HCT116 (cell line): ENCODE results near the gene SLC6A6. TPM values are rescaled to one million over a fixed set of nuclear protein-coding genes. Genes with fewer than 3 reads are reported as not detected.

Experiments
- ATAC-seq: fragments of 200-7000 bp; cut with Tn5 transposase; 2 replicates; pipeline ENCODE4 v1.9.1; 2020; ENCODE audit warnings: mild to moderate bottlenecking, moderate library complexity
- BruUV-seq: library from RNA; stranded (reverse); fragments of 400-500 nt; replicated peaks from 2 replicates; lab custom pipeline; 2021; lab: Mats Ljungman, UMichigan
- CTCF ChIA-PET: fragments of 300-600 bp; sonication (Branson Sonifier 250); formaldehyde crosslinking; loops from one replicate; lab custom pipeline; 2021; ENCODE audit warnings: antibody characterized with exemption; lab: Charles Lee
- POLR2A ChIA-PET: fragments of 300-600, 350-600 bp; sonication (Branson Sonifier 250); formaldehyde crosslinking; loops from one replicate; lab custom pipeline; 2021; ENCODE audit warnings: antibody characterized with exemption; lab: Charles Lee
- RAD21 ChIA-PET, 2 experiments: fragments of 300-600 bp; sonication (Branson Sonifier 250); formaldehyde crosslinking; loops; one replicate each; lab custom pipeline; 2023; ENCODE audit warnings: low total read pairs in 2 of 2; ENCODE audit not compliant: uncharacterized antibody in 2 of 2, unreplicated experiment in 2 of 2, low non-redundant PET in 1 of 2; lab: Charles Lee
- DNase-seq: peaks from one replicate; pipeline ENCODE4 v3.0.0-alpha.2; 2010; ENCODE audit warnings: low read depth, low spot score
- H2AFZ ChIP-seq: fragments of 200-600 bp; shearing (Covaris generic), sonication (generic); 2 replicates; pipeline ENCODE4 v1.6.1; 2017; ENCODE audit warnings: low read depth, mixed run types, mixed read lengths, antibody characterized with exemption, low read length; ENCODE audit not compliant: poor library complexity, severe bottlenecking
- H3K27ac ChIP-seq: 2 replicates; pipeline ENCODE4 v1.5.1; 2012; ENCODE audit warnings: low read depth, low read length
- H3K27me3 ChIP-seq: fragments of 200-600 bp; sonication (generic); 2 replicates; pipeline ENCODE4 v1.6.1; 2016; ENCODE audit warnings: mixed run types, low read length, mixed read lengths; ENCODE audit not compliant: insufficient read depth
- H3K36me3 ChIP-seq, 2 experiments: fragments of 200-500 bp in 1 of 2; fragments of 200-600 bp in 1 of 2; sonication (Bioruptor generic) in 1 of 2; sonication (generic) in 1 of 2; 2 replicates each; pipeline versions ENCODE4 v1.5.1 to v1.6.1; 2014 to 2016; ENCODE audit warnings: low read length in 2 of 2, inconsistent platforms in 1 of 2, mixed read lengths in 1 of 2, mixed run types in 1 of 2; ENCODE audit not compliant: insufficient read depth in 2 of 2, control insufficient read depth in 1 of 2
- H3K4me1 ChIP-seq, 2 experiments: fragments of 200-600 bp in 1 of 2; sonication (generic) in 1 of 2; 2 replicates each; pipeline versions ENCODE4 v1.5.1 to v1.6.1; 2012 to 2017; ENCODE audit warnings: low read length in 2 of 2, inconsistent platforms in 1 of 2, mild to moderate bottlenecking in 1 of 2, mixed read lengths in 1 of 2, mixed run types in 1 of 2, moderate library complexity in 1 of 2; ENCODE audit not compliant: insufficient read depth in 2 of 2, control insufficient read depth in 1 of 2
- H3K4me2 ChIP-seq: fragments of 200-600 bp; sonication (generic); 2 replicates; pipeline ENCODE4 v1.6.1; 2017; ENCODE audit warnings: mixed run types, low read length, mixed read lengths
- H3K4me3 ChIP-seq, 2 experiments: fragments of 200-600 bp in 1 of 2; sonication (generic) in 1 of 2; replicated peaks in 1 of 2; 2 replicates each; pipeline ENCODE4 v1.5.1; 2011 to 2016; ENCODE audit warnings: low read length in 2 of 2, control low read depth in 1 of 2, low read depth in 1 of 2, mild to moderate bottlenecking in 1 of 2, mixed read lengths in 1 of 2, mixed run types in 1 of 2
- H3K79me2 ChIP-seq: fragments of 200-600 bp; sonication (generic); 2 replicates; pipeline ENCODE4 v1.6.1; 2017; ENCODE audit warnings: mild to moderate bottlenecking, mixed run types, low read length, moderate library complexity, mixed read lengths; ENCODE audit not compliant: insufficient read depth
- H3K9ac ChIP-seq: fragments of 200-600 bp; sonication (generic); 2 replicates; pipeline ENCODE4 v1.6.1; 2016; ENCODE audit warnings: low read length, mixed read lengths
- H3K9me2 ChIP-seq: fragments of 200-600 bp; sonication (generic), shearing (Covaris generic); 2 replicates; pipeline ENCODE4 v1.6.1; 2017; ENCODE audit warnings: mixed run types, mild to moderate bottlenecking, moderate library complexity; ENCODE audit not compliant: insufficient read depth
- H3K9me3 ChIP-seq, 2 experiments: fragments of 200-500 bp in 1 of 2; fragments of 200-600 bp in 1 of 2; sonication (Bioruptor generic) in 1 of 2; sonication (generic) in 1 of 2; 2 replicates each; pipeline ENCODE4 v1.6.1; 2014 to 2017; ENCODE audit warnings: low read length in 2 of 2, mixed read lengths in 2 of 2, inconsistent platforms in 1 of 2, low read depth in 1 of 2, mild to moderate bottlenecking in 1 of 2, mixed run types in 1 of 2, moderate library complexity in 1 of 2; ENCODE audit not compliant: control insufficient read depth in 1 of 2, insufficient read depth in 1 of 2
- H4K20me1 ChIP-seq: fragments of 200-600 bp; sonication (generic), shearing (Covaris generic); 2 replicates; pipeline ENCODE4 v1.6.1; 2017; ENCODE audit warnings: mixed run types, mild to moderate bottlenecking, moderate library complexity; ENCODE audit not compliant: insufficient read depth
- CEBPB ChIP-seq: IDR thresholded peaks from 2 replicates; pipeline ENCODE4 v1.6.1; 2012; ENCODE audit warnings: low read depth
- ELF1 ChIP-seq: IDR thresholded peaks from 2 replicates; pipeline ENCODE4 v1.6.1; 2012; ENCODE audit warnings: low read depth, borderline replicate concordance
- EZH2phosphoT487 ChIP-seq: fragments of 200-600 bp; IDR thresholded peaks from 2 replicates; pipeline ENCODE4 v1.6.1; 2018; ENCODE audit warnings: antibody characterized with exemption, borderline replicate concordance
- JUND ChIP-seq: IDR thresholded peaks from 2 replicates; pipeline ENCODE4 v1.6.1; 2012
- TCF7L2 ChIP-seq: IDR thresholded peaks from 2 replicates; pipeline ENCODE4 v1.7.0; 2011; ENCODE audit warnings: borderline replicate concordance, inconsistent platforms; ENCODE audit not compliant: insufficient read depth, insufficient read length; ENCODE audit errors: extremely low read depth
- intact Hi-C: fragments of 100-400 bp; cut with micrococcal nuclease; formaldehyde crosslinking; loops from 2 replicates; pipeline ENCODE4 v1.10.0; 2022
- total RNA-seq: library from RNA; stranded (reverse); gene quantifications from one replicate; pipeline ENCODE4 v1.2.1, GENCODE V29; 2021; ENCODE audit not compliant: unreplicated experiment

SLC6A6 gene
- total RNA-seq, 1 experiment from 2014 or later = 36.3 TPM

DNA sequence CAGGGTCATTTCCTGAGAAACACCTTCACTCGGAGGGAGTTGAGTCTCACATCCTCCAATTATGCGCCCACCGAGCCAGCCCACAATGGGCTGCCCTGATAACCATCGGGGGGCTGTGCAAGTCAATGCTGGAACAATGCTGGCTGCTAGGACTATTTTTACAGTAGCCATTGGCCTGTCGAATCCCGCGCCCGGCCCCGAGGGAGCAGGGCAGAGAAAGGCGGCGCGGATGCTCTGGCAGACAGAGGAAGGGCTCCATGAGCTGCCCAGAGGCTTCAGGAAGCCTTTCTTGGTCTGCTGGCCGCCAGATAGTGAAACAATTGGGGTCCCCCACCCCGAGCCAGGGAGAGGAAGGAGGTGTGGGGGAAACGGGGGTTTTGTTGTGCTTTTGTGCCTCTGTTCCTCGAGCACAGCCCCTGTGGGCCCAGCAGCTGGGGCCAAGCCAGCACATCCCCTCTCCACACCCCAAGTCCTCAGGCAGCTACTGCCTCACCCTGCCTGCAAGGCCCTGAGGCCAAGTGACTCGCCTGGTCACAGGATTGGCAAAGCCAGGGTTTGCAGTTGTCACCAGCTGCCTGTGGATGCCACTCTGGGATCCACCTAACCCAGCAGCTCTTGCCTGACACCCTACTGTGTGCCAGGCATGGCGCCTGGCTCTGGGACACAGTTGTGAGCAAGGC, 39.0 kb downstream of the SLC6A6 start:
- POLR2A ChIA-PET = no interaction called here
- Histone ChIP-seq H4K20me1 (peaks cover 5% of the 10 kb centered on the region; the same call in 1 of the 2 replicates), H3K27ac (no peak overlapping the region)

DNA sequence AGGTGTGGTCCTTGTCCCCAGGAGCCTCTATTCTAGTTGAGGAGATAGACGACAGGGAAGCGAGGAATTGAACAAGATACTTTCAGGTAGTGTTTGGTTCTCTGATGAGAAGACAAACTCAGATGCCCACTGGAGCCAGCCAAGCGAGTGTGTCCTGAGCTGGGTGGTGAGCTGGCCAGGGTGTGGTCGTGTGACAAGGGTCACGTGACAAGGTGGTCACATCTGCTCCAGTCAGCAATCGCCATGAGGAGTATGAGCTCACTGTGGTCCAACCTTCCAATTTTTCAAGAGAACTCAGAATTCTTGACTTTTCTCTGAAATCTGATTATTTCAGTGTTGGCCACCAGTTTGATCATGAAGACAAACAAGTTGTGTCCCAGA, 39.5 kb downstream of the SLC6A6 start:
- no peaks in the 10 kb centered on the region for H3K9me2 ChIP-seq
- DNase-seq = no peak
- H3K4me1 ChIP-seq = peaks cover 35 to 40% of the 10 kb centered on the region in 2 experiments
- no TSS peak for BruUV-seq
- RAD21 ChIA-PET = no interaction called here
- peaks cover 46% of the 10 kb centered on the region for H3K79me2 ChIP-seq
- peaks cover 10 to 12% of the 10 kb centered on the region in 2 experiments; a peak in 3 of 4 replicates for H3K36me3 ChIP-seq
- peak overlapping the region; percentile 29 for H3K4me2 ChIP-seq
- no peak for ATAC-seq
- no peak overlapping the region for H2AFZ ChIP-seq
- H3K27ac ChIP-seq = no peak overlapping the region
- POLR2A ChIA-PET = no interaction called here
- CTCF ChIA-PET = interaction anchor here (1.0 kb wide), 1 partner anchor 11 kb away, joined by 3 read pairs; no protein-coding TSS in a partner anchor
- no peak overlapping the region for H3K9ac ChIP-seq
- H3K9me3 ChIP-seq = no peaks in the 10 kb centered on the region
- intact Hi-C loops = no loop called here
- no peaks in the 10 kb centered on the region for H3K27me3 ChIP-seq
- peaks cover 5% of the 10 kb centered on the region; the same call in 1 of the 2 replicates for H4K20me1 ChIP-seq
- no peak overlapping the region for H3K4me3 ChIP-seq
- no peak for TF ChIP-seq CEBPB
- TF ChIP-seq TCF7L2 = no peak
- no peak for TF ChIP-seq EZH2phosphoT487

More for the DNA sequence above, 39.0 kb downstream of the SLC6A6 start:
- Histone ChIP-seq H3K9ac (no peak overlapping the region), H3K79me2 (peaks cover 51% of the 10 kb centered on the region), H3K9me2 (no peaks in the 10 kb centered on the region), H3K9me3 (no peaks in the 10 kb centered on the region), H3K4me1 (peaks cover 35 to 42% of the 10 kb centered on the region in 2 experiments), H2AFZ (no peak overlapping the region), H3K27me3 (no peaks in the 10 kb centered on the region), H3K36me3 (peaks cover 5 to 7% of the 10 kb centered on the region in 2 experiments; a peak in 2 of 4 replicates), H3K4me3 (no peak overlapping the region), H3K4me2 (peak overlapping the region; percentile 29)
- DNase-seq (no peak), ATAC-seq (no peak)
- CTCF ChIA-PET = interaction anchor here (1.0 to 1.2 kb wide), 2 partner anchors 9 to 11 kb away, joined by 3 read pairs; no protein-coding TSS in a partner anchor
- RAD21 ChIA-PET = no interaction called here
- TF ChIP-seq JUND = no peak
- no peak for TF ChIP-seq ELF1
- TF ChIP-seq, all 23 proteins: peak for 0
- intact Hi-C loops = no loop called here
- no TSS peak for BruUV-seq
